ENCODE data around the gene ADGB.

- TF ChIP-seq REST (IDR thresholded peaks at IDR 0.05; ENCODE audit: insufficient replicate concordance, low read depth) (peak; percentile 9), CTCF (IDR thresholded peaks at IDR 0.05; ENCODE audit: insufficient read depth, low read length) (no peak), POLR2AphosphoS5 (IDR thresholded peaks at IDR 0.05; ENCODE audit: low read depth) (peak; percentile 75)
These were observed 2.6 kb upstream of the ADGB start for GRCh38 chr6:146595972-146596731.
